ENCODE results near the gene ADD1. TPM values are rescaled to one million over a fixed set of nuclear protein-coding genes. Genes with fewer than 3 reads are reported as not detected.

The ADD1 gene
- polyA plus RNA-seq, 1 donor (not counting 4 experiments of a cell fraction or from before 2014, with no cell fraction given): 109 TPM

GRCh38 chr4:2857349-2857927 lies 13.8 kb downstream of the ADD1 start:
- Histone ChIP-seq H4K20me1 (ENCODE audit: control insufficient read depth, extremely low read depth, insufficient read depth, low read length) (peaks cover 13% of the 10 kb centered on the region), H3K4me3 (ENCODE audit: control insufficient read depth in 2 of 3, extremely low read depth in 1 of 3, insufficient read depth in 2 of 3, low read depth in 1 of 3, low read length in 3 of 3) (no peak overlapping the region), H3K9me1 (ENCODE audit: control insufficient read depth, extremely low read depth, insufficient read depth, low read length) (peaks cover 2% of the 10 kb centered on the region), H3K9ac (ENCODE audit: control insufficient read depth, extremely low read depth, insufficient read depth, low read length) (no peak overlapping the region), H3K79me2 (ENCODE audit: control insufficient read depth, insufficient read depth, low read length) (peaks cover 94% of the 10 kb centered on the region), H3K4me2 (ENCODE audit: control insufficient read depth, extremely low read depth, insufficient read depth, low read depth, low read length) (no peak overlapping the region), H3K27me3 (ENCODE audit: control insufficient read depth, extremely low read depth, insufficient read depth, low read length) (no peaks in the 10 kb centered on the region), H2AFZ (ENCODE audit: control insufficient read depth, low read length) (no peak overlapping the region), H3K4me1 (ENCODE audit: control insufficient read depth, extremely low read depth, insufficient read depth, low read length) (peaks cover 14% of the 10 kb centered on the region), H3K9me3 (ENCODE audit: control insufficient read depth, low read depth, low read length) (no peaks in the 10 kb centered on the region), H3K27ac (ENCODE audit: control insufficient read depth, insufficient read depth, low read length) (no peak overlapping the region), H3K36me3 (ENCODE audit: control insufficient read depth in 2 of 2, extremely low read depth in 1 of 2, insufficient read depth in 2 of 2, low read length in 2 of 2) (peaks cover 0 to 4% of the 10 kb centered on the region in 2 experiments)
- no peak for FAIRE-seq
- DNase-seq (ENCODE audit: low read depth, low spot score): no peak
- dilution Hi-C loops (cut with MboI; ENCODE audit: extremely low pct_ligation_motif_present, low sequenced_read_pairs): no loop called here
- TF ChIP-seq EZH2 (IDR thresholded peaks at IDR 0.05; ENCODE audit: low read length) (no peak), CTCF (optimal IDR thresholded peaks at IDR 0.05 in 1 of 3, IDR thresholded peaks at IDR 0.05 in 1 of 3, conservative IDR thresholded peaks at IDR 0.05 in 1 of 3; ENCODE audit: extremely low read depth in 1 of 3, insufficient read depth in 2 of 3, low read length in 3 of 3) (no peak)

DNA sequence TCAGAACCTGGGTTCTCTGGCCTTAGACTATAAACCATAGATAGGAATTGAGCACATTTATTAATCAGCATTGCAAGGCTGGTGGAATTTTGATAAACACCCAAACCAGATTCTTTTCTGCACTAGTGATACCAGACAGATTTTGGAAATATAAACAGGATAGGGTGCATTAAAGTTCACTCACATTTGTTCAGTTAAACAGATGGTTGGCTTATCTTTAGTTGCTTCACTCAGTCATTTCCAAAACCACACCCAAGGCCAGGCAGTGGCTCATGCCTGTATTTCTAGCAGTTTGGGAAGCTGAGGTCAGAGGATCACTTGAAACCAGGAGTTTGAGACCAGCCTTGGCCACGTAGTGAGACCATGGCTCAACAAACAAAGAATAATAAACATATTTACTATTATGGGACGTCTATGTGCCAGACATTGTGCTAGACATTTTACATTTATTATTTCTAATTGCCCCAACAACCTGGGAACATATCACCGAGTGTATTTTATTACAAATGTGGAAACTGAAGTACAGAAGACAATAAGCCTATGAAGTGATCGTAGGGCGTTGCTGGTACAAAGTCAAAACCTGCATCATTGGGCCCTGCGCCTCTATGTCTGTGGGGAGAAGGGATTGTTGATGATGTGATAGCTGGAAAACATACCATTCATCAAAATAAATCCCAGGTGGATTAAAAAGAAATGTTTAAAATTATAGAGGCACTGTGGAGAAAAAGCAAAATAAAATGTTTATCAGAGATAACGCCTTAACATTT lies 15.0 kb downstream of the ADD1 start:
- FAIRE-seq: no peak
- H3K4me3 ChIP-seq (ENCODE audit: control insufficient read depth in 2 of 3, extremely low read depth in 1 of 3, insufficient read depth in 2 of 3, low read depth in 1 of 3, low read length in 3 of 3): no peak overlapping the region
- no peak overlapping the region for H3K9ac ChIP-seq (ENCODE audit: control insufficient read depth, extremely low read depth, insufficient read depth, low read length)
- no peak overlapping the region for H3K27ac ChIP-seq (ENCODE audit: control insufficient read depth, insufficient read depth, low read length)
- no peaks in the 10 kb centered on the region for H3K9me3 ChIP-seq (ENCODE audit: control insufficient read depth, low read depth, low read length)
- no peaks in the 10 kb centered on the region for H3K27me3 ChIP-seq (ENCODE audit: control insufficient read depth, extremely low read depth, insufficient read depth, low read length)
- peaks cover 0 to 4% of the 10 kb centered on the region in 2 experiments for H3K36me3 ChIP-seq (ENCODE audit: control insufficient read depth in 2 of 2, extremely low read depth in 1 of 2, insufficient read depth in 2 of 2, low read length in 2 of 2)
- peaks cover 4% of the 10 kb centered on the region for H3K9me1 ChIP-seq (ENCODE audit: control insufficient read depth, extremely low read depth, insufficient read depth, low read length)
- H3K4me1 ChIP-seq (ENCODE audit: control insufficient read depth, extremely low read depth, insufficient read depth, low read length): peaks cover 12% of the 10 kb centered on the region
- DNase-seq (ENCODE audit: low read depth, low spot score): no peak
- H2AFZ ChIP-seq (ENCODE audit: control insufficient read depth, low read length): no peak overlapping the region
- H4K20me1 ChIP-seq (ENCODE audit: control insufficient read depth, extremely low read depth, insufficient read depth, low read length): peaks cover 16% of the 10 kb centered on the region
- TF ChIP-seq EZH2 (IDR thresholded peaks at IDR 0.05; ENCODE audit: low read length): no peak
- no peak for TF ChIP-seq CTCF (optimal IDR thresholded peaks at IDR 0.05 in 1 of 3, IDR thresholded peaks at IDR 0.05 in 1 of 3, conservative IDR thresholded peaks at IDR 0.05 in 1 of 3; ENCODE audit: extremely low read depth in 1 of 3, insufficient read depth in 2 of 3, low read length in 3 of 3)
- dilution Hi-C loops (cut with MboI; ENCODE audit: extremely low pct_ligation_motif_present, low sequenced_read_pairs): no loop called here
- H3K79me2 ChIP-seq (ENCODE audit: control insufficient read depth, insufficient read depth, low read length): peaks cover 95% of the 10 kb centered on the region
- H3K4me2 ChIP-seq (ENCODE audit: control insufficient read depth, extremely low read depth, insufficient read depth, low read depth, low read length): no peak overlapping the region
